Activated CD4-positive, alpha-beta T cell treated with anti-CD3 and anti-CD28 coated beads, Interleukin-2, amount 50 U/mL, for 16 hours (primary cell): ENCODE results near the gene SYNE2.
"Not testable (repeated sequence)": the region's sequence is repeated elsewhere in the genome, so short reads cannot be mapped to it uniquely, and the experiment has no call there.

Source experiments
- DNase-seq: peaks from one replicate; pipeline ENCODE4 v3.0.0-alpha.2; 2020

The SYNE2 gene

GRCh38 chr14:64137657-64138290, 285.0 kb downstream of the SYNE2 start:
- DNase-seq: no peak

DNA sequence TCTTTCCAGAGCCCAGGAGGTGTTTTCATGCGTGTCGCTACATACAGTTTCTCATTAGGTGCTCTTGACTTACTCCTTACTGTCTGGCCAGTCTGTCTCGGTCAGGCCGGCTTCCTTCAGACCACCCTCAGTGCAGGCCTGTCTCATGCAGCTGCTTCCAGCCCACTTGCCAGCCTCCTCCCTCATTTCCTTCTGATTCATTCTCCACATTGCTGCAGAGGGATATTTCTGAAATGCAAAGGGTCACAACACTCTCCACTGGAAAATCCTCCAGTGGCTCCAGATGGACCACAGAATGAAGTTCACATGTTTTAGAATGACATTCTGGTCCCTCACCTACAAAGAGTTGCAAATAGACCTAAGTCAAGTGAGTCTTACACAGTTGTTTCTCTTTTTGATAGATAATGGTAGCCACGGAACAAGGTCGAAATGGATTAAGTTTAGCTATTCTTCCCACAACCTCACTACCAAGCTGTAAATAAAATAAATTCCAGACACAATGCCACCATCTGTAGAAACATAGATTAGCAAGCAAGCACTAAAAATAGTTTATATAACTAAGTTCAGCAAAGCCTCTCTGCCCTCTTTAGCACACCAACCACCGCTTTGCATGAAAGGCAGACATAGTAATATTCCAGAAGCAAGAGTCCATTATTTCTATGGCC, 294.5 kb downstream of the SYNE2 start:
- no peak for DNase-seq

DNA sequence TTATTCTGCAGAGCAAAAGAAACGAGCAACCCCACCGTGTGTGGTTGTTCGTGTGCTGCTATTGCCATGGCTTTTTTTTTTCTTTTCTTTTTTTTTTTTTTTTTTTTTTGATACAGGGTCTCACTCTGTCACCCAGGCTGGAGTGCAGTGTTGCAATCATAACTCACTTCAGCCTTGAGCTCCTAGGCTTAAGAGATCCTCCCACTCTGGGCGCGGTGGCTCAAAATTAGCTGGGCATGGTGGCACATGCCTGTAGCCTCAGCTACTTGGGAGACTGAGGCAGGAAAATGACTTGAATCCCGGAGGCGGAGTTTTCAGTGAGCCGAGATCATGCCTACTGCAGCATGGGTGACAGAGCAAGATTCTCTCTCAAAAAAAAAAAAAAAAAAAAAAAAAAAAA, 297.1 kb downstream of the SYNE2 start:
- DNase-seq: no peak

DNA sequence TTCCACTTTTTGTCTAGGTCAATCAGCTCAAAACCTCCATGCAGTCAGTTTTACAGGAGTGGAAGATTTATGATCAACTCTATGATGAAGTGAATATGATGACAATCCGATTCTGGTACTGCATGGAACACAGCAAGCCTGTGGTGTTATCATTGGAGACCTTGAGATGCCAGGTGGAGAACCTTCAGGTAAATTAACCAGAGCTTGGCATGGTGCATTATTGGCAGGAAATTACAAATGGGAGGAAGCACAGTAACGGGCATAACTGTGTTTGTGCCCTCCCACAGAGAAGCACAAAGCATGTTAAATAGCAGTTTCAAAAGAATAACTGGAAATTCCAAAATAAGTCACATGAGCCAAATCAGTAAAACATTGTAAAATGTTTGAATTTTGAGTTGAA, 305.8 kb downstream of the SYNE2 start:
- no peak for DNase-seq

DNA sequence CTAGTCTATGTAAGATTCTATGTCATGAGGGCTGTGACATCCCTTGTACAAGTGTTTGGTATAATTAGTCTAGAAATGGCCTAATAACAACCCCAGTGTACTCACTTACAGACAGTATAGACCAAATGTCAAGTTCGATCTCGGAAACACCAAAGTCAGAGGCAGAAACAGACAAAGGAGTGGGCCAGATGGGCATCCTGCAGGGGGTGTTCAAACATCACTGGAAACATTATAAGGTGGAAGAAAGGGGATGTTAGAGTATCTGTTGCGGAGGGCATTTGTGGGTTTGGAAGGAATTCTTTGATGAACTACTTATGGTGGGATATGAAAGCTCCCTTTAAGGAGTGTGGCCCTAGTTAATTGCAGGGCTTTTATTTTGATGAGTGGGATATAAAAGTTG, 306.8 kb downstream of the SYNE2 start:
- no peak for DNase-seq

DNA sequence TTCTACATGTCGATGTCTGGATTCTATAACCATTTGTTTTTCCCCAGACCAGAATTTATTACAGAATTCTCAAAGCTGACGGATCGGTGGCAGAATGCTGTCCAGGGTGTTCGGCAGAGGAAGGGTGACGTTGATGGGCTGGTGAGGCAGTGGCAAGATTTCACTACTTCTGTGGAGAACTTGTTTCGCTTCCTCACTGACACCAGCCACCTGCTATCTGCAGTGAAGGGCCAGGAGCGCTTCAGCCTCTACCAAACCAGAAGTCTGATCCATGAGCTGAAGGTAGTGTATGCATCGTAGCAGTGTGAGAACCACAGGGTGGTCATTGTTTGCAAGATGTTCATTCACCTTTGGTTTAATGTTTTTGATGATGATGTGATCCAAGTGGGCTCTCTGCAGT, 317.4 kb downstream of the SYNE2 start:
- no peak for DNase-seq

DNA sequence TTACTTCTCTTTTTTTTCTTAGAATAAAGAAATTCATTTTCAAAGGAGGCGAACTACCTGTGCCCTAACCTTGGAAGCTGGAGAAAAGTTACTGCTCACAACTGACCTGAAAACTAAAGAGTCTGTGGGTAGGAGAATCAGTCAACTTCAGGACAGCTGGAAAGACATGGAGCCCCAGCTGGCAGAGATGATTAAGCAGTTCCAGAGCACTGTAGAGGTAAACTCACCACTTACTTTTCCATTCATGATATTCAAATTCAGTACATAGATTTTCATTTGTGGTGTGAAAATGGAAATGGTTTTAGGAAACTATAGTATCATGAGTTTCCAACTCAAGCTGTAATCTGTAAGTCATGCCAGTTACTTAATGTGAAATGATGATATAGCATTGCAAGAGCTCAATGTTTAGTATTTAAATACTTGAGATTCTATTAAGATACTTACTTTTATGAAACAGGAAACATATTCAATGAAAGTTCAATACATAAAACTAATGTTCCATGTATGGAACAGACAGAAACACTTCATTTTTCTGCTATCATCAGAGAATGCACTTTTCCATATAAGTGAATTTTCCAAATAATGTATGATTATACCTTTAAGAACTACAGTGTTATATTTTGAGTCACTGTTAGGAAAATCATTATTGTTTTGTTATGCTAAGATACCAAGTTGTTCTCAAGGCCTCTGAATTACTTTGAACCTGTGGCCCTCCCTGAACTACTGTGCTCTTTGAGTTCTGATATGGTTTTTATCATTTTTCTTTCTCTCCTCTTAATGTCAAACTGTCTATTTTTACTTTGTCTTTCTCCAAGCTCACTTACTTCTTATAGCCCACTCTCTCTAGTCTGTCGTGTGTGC, 322.3 kb downstream of the SYNE2 start:
- peak; percentile 17 for DNase-seq

DNA sequence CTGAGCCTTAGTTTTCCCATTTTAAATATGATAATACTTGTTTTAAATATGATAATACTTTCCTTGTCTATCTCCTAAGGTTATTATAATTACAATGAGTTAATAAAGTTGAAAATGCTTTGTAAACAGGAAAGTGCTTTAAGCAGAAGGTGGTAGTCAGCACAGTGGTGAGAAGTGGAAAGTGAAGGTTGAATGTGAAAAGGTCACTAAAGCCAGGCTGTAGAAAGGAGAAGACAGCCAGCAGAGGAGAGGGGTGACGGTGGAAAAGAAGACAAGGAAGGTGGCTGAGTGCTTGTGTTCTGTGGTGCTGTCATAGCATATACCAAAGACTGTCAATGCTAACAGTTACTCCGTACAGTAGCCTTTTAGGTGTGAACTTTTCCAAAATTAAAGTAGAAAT, 323.5 kb downstream of the SYNE2 start:
- DNase-seq: no peak

- DNase-seq: no peak
These were observed 326.0 kb downstream of the SYNE2 start for GRCh38 chr14:64178814-64179213.

DNA sequence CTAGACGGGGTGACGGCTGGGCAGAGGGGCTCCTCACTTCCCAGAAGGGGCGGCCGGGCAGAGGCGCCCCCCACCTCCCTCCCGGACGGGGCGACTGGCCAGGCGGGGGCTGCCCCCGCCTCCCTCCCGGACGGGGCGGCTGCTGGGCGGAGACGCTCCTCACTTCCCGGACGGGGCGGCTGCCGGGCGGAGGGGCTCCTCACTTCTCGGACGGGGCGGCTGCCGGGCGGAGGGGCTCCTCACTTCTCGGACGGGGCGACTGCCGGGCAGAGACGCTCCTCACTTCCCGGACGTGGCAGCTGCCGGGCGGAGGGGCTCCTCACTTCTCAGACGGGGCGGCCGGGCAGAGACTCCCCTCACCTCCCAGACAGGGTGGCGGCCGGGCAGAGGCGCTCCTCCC, 330.1 kb downstream of the SYNE2 start:
- DNase-seq: not testable (repeated sequence)

DNA sequence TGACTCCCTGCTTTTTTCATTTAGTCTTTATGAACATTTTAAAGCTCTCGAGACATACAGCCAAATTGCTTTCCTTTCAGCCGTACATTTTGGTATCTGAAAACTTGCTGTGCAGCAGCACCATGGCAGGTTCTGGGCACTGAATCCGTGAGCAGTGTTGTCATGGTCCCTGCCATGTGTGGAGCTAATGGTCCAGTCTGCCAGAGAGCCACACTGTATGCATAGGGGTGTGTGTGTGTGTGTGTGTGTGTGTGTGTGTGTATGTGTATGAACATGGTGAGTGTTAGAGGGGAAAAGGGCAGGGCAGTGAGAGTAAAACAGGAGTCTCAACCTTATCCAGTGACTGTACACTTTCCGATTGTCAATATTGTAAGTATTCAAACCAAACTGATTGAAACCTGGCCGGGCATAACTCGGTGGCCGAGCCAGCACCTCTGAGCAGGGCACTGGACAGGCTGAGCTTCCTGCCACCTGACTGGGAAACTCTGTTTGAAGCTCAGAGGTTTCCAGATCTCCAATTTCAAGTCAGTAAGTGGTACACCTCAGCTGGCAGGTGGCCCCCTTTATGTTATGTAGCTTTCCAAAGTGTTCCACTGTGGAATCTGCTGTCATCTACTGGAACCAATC, 331.4 kb downstream of the SYNE2 start:
- no peak for DNase-seq

- DNase-seq: peak; percentile 49
These were observed 332.4 kb downstream of the SYNE2 start for GRCh38 chr14:64185184-64185583.

DNA sequence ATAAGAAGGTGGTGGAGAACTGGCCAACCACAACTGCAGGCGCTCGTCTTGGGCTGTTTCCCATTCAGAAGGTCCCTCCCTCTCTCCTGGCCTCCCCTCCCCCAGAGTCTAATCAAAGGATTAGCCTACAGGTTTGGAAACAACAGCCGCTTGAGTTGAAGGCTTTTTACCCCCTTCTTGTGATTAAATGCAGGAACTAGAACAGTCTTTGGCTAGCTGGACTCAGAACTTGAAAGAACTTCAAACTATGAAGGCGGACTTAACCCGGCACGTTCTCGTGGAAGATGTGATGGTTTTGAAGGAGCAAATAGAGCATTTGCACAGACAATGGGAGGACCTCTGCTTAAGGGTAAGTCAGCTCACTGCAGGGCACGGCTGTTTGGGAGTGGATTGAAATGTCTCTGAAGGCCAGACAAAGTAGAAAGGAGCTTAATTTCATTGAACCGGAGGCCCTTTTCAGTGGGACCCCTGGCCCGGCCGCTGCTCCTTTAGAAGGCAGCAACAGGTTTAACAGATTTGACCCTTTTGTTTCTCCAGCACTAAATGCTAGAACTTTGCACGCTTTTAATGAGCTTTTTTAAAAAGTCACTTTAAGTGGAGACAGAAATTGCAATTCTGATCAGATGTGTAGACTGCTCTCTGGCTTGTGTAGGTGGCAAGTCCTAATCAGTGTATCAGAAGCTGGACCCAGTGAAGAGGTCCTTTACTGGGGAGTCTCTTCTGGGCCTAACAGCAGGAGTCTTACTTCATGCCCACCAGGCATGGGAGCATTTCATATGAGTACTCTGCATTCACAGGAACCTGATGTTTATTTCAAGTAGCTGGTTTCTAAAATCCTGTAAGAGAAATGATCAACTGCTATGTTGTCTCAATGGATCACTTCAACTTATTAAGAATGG, 333.7 kb downstream of the SYNE2 start:
- DNase-seq: no peak

GRCh38 chr14:64187331-64187730, 334.5 kb downstream of the SYNE2 start:
- no peak for DNase-seq

GRCh38 chr14:64190974-64191502, 338.2 kb downstream of the SYNE2 start:
- DNase-seq: no peak

- no peak for DNase-seq
These were observed 339.0 kb downstream of the SYNE2 start for GRCh38 chr14:64191756-64192155.

DNA sequence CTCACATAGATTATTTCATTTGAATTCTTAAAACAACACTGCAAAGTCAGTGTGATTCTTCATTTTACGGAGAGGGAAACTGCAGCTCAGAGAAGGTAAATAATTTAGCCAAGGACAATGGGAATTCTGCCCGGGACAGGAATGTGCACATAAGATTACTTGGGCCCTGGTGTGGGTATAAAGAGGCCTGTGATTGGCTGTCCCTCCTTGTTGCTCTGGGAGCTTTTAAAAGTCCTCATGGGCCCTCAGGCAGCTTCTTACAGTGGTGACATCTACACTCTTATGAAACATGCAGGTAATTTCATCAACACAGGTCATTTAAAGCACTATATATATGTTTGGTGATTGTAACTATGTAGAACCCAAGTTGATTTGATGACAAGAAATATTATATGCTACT, 341.0 kb downstream of the SYNE2 start:
- no peak for DNase-seq

- no peak for DNase-seq
These were observed 341.6 kb downstream of the SYNE2 start for GRCh38 chr14:64194404-64194803.

- peak; percentile 27 for DNase-seq
These were observed 342.4 kb downstream of the SYNE2 start for GRCh38 chr14:64195199-64195598.

DNA sequence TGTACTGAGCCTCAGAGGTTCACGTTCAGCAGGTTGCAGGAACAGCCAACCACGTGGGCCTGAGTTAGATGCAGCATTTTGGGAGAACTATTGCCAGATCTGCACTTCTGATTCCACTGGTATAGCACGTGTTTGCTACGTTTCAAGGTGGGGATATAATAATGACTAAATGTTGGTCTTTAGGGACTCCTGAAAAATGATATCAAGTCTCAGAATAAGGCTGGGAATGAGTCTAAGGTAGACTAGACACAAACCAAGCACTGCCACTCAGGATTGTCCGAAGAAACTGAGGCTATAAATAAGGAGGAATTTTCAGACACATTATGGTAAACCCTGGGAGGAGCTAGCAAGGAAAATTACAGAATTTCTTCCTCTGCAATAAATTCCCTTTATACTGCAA, 343.3 kb downstream of the SYNE2 start:
- DNase-seq: no peak

- no peak for DNase-seq
These were observed 344.1 kb downstream of the SYNE2 start for GRCh38 chr14:64196814-64197411.

GRCh38 chr14:64197996-64198395, 345.2 kb downstream of the SYNE2 start:
- no peak for DNase-seq
